GM19240 (cell line): ENCODE measurements around the gene SCFD2.
"Not testable (repeated sequence)": the region's sequence is repeated elsewhere in the genome, so short reads cannot be mapped to it uniquely, and the experiment has no call there.

ENCODE experiments used
- DNase-seq: peaks from one replicate; pipeline ENCODE4 v3.0.0; 2011; ENCODE audit warnings: low spot score; ENCODE audit not compliant: insufficient read length

Gene SCFD2

DNA sequence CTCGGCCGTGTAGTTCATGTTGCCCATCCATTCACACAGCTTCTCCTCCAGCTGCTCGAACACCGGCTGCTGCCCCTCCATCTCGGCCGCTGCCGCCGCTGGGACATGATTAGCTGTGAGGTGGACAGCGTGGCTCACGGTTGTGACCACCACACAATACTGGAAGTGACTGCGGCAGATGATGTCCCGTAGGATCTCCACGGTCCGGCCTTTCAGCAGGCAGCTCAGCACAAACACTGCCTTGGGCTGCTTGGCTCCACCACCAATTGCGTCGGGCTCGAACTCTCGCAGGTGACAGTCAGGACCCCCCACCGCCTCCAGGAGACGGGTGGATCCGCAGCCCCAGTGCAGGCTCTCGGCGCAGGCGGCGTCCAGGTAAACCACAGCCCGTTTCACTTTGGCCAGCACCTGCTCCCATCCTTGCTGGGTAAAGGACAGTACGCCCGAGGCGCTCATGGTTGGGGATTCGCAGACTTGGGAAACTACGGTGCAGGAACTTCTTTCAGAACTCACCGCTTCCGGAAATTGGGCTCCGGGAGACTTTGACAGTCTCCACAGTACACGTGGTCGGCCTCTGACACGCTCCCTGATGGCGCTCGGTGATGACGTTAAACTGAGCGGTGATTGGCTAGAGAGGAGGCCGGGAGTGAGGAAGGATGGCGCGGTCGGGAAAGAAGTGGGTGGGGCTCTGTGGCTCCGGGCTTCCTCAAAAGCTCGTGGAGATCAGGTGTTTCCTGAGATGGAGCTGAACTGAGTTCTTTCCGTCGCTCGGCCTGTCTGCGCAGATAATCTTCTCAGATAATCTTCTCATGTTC, at the start of gene SCFD2:
Gene SCFD2 (minus strand): TSS at position 576 of the 815 bp plus-strand sequence.
- peak; percentile 90 for DNase-seq

DNA sequence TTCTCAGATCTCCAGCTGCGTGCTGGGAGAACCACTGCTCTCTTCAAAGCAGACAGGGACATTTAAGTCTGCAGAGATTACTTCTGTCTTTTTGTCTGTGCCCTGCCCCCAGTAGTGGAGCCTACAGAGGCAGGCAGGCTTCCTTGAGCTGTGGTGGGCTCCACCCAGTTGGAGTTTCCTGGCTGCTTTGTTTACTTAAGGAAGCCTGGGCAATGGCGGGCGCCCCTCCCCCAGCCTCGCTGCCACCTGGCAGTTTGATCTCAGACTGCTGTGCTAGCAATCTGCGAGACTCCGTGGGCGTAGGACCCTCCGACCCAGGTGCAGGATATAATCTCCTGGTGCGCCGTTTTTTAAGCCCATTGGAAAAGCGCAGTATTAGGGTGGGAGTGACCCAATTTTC, 43.6 kb upstream of the SCFD2 start:
- DNase-seq, result not testable (repeated sequence)

DNA sequence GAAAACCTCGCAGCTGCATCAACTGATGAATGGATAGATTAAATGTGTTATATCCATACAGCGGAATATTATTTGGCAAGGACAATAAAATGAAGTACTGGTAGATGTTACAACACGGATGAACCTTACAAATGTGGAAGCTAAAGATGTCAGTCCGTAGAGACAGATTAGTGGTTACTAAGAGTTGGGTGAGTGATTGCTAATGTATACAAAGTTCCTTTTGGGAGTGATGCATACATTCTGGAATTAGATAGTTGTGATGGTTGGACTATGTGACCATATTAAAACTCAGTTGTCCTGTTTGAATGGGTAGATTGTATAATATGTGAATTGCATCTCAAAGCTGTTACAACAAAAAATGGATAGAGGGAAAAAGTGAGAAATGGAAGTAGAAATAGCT, 14.4 kb upstream of the SCFD2 start:
- DNase-seq, result no peak

DNA sequence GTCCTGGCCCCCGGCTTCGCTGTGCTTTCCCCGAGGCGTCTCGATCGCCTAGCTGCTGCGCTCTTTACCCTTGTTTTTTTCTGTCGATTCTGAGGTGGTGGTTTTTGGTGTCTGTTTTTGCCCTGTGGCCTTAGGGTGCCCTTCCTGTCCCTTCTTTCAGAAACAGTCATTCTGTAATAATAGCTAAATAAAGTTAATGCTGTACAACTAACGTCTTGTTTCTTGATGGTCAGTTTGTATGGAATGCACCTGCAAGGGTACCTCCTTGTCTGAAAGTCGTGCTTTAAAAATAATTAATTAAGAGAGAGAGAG, 12.3 kb upstream of the SCFD2 start:
- no peak for DNase-seq

DNA sequence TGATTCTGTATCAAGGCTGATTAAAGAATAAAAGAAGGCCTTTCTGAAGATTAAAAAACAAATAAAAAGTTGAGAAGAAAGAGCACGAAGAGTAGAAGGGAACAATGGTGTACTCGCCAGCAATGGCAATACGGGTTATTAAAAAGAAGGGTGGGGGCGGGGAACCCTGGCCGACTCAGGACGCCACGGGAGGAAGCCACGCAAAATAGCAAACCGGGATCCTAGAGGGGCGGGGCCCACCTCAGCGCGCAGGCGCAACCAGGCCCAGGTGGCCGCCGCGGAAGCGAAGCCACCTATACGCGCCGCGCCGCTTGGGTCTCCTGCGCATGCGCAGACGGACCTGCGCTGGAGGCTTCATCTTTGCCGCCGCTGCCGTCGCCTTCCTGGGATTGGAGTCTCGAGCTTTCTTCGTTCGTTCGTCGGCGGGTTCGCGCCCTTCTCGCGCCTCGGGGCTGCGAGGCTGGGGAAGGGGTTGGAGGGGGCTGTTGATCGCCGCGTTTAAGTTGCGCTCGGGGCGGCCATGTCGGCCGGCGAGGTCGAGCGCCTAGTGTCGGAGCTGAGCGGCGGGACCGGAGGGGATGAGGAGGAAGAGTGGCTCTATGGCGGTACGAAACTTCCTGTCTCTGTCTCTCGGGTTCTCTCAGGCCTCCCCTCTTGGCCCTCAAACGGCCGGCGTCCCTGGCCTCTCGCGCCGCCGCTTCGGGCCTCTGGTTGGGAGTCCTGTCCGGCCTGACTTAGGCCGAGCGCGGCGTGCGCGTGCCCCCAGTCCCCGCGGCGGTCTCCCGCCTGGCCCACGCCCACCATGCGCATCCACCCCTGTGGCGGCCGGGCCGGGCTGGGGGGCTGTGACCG, 11.7 kb upstream of the SCFD2 start, which contains the start of gene FIP1L1:
Gene FIP1L1 (plus strand): TSS at position 323 of the 852 bp plus-strand sequence. CDS start 198 bp downstream, at position 521.
- peak; percentile 76 for DNase-seq

DNA sequence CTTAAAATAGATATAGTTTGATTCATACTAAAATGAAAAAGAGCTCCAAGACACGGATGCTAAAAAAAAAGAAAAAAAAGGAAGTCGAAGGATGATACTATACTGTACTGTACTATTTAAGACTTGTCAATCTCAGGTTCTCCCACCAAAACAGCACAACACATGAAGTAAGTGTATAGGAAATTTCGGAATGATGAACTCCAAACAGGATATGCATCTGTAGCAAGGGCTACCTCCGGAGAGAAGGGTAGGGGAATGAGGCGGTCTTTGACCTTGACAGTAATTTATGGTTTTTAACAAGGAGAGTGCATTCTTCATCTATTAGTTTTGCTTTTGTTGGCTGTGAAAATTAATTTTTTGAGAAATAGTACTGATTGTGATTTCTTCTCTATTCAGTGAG, 11.0 kb upstream of the SCFD2 start:
- DNase-seq, result no peak

DNA sequence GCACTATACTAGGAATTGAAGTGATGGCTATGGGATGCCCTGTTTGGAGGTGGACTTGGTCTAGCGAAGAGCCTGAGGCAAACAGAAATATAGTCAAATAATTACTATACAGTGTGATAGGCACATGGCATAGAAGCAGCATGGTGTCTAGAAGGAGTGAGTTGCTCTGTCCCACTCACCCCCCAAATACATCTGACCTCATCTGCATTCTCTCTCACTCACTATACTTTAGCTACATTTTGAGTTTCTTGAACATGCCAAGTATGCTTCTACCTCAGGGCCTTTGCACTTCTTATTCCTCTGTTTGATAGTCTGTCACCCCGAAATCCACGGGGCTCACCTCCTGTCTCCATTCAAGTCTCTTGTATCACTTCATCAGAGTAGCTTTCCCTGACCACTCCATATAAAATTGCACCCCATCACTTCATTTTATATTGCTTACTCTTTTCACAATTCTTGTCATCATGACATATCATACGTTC, 9.0 kb upstream of the SCFD2 start:
- DNase-seq, result no peak

DNA sequence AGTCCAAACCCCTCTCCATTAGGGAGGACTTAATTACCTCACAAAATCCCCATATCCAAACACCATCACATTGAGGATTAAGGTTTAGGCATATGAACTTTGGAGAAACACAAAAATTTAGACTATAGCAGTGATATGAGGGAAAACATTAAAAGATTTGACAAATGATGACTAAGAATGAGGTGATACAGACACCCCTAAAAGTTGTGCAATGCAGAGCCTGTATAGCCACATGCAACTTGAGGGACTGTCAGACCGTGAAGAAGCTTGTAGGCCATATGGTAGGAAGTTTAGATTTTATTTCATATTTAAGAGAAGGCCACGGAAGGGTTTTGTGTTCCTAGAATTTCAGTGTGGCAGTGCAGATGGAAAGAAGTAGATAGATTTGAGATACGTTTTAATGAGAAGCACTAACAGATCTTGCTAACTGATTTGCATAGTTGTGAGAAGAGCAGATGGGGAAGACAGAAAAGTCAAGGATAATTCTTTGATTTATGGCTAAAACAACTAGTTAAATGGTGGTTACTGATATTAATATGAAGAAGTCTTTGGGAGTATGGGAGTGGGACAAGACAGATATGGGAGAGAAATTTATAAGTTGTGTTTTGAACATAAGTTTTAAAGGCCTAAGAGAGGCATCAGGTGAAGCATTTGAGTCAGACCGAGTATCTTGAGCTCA, 6.1 kb upstream of the SCFD2 start:
- DNase-seq, result no peak

DNA sequence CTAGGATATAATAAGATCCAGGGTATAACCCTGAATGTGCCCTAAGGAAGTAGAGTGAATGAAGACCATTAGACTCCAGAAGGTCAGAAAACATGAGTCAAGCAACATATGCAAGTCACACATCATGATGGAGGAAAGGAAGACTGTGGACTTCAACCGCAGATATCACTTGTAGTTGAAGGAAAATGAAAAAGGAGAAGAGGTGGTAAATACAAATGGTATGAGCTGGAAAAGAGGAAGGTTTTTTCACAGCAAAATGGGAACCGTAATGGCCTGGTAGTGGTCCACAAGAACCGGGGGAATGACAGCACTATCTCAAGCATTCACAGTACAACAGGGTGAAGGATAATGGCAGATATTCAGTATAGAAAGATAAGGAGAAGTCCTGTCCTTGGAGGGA, 5.2 kb upstream of the SCFD2 start:
- no peak for DNase-seq

DNA sequence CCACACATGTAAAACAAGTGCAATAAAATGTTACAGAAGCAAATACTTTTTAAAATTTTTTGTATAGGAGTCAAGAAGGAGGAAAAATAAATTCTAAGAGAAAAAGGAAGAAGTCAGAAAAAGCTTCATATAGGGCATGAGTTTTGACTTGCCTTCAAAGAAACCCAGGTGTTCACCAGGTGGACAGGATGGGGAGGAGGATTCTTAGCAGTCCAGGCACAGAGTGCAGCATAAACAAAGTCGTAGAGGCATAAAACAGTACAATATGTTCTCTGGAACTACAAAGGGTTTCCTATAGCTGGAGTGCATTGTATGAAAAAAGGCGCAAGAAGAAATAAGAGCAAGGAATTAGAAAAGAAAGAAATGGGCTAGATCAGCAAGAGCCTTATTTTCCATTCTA, 1.9 kb upstream of the SCFD2 start:
- DNase-seq, result no peak

DNA sequence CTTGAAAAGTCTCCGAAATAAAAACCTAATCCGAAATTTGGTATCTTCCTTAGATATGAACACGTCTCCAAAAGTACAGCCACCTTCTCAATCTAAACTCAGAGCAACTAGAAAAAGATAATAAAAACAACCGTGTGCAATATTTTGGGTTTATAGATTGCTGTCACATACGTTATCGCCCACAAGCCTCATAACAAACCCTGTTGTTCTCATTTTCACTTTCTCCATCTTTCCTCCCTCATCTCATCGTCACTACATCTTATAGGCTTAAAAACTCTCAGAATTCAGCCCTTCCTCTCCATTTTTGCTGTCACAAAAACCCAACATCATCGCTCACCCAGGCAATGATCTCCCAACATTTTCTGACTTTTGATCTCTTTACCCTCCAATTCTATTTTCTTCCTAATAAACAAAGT, 448 bp upstream of the SCFD2 start:
- no peak for DNase-seq

DNA sequence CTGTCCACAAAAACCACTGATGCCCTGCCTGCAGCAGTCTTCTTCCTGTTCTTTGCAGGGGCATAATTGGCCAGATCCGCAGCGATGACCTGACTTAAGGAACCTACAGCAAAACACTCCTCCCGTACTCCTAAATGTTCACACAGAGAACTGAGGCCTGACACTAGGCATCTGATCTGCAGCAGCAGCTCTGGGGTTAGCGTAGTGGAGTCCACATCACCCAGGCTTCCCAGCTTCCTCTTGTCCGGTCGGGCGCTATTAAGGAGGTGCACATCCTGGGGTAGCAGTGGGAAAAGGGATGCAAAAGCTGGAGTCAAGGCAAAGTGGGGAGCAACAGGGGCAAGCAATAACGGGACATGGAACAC, 758 bp downstream of the SCFD2 start:
- no peak for DNase-seq

DNA sequence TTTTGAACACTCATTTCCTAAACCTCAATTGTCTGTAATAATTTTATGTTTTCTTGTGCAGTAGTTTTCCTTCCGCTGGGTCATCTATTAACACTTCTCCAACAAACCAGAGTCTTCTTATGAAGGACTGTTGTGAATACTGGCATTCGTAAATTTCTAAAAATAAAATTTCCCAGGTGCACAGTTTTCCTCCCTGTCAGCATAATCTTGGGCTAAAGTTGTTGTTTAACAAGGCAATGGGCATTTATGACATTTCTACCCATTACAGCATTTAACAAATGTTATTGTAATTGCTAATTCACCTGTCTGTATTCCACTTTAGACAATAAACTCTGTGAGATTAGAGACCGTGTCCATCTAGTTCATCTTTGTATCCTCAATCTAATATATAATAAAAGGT, 1.2 kb downstream of the SCFD2 start:
- DNase-seq, result no peak

DNA sequence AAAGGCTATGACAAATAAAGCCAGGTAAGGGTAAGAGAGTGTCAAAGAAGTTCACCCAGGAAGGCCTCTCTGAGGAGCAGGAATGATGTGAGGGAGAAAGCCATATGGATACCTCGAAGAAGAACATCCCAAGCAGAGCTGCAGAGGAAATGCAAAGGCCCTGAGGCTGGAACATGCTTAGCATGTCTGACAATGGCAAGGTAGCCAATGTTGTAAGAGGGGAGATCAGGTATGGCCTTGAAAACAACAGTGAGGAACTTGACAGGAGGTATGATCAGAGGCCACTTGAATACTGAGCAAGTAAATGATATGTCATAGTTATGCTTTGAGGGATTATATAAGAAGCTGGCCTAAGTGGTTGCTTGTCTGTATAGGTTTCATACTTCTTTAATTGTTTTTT, 3.8 kb downstream of the SCFD2 start:
- no peak for DNase-seq

DNA sequence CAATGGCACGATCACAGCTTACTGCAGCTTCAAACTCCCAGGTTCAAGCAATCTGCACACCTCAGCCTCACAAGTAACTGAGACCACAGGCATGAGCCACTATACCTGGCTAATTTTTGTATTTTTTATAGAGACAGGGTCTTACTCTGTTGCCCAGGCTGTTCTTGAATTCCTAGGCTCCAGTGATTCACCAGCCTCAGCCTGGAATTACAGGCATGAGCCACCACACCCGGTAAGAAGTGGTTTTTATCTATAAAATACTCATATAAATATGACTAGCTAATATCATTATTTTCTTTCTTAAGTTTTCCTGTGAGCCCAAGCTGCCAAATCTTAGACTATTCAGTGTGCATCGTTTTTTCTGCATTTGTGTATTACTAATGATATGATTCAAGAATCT, 4.4 kb downstream of the SCFD2 start:
- no peak for DNase-seq

DNA sequence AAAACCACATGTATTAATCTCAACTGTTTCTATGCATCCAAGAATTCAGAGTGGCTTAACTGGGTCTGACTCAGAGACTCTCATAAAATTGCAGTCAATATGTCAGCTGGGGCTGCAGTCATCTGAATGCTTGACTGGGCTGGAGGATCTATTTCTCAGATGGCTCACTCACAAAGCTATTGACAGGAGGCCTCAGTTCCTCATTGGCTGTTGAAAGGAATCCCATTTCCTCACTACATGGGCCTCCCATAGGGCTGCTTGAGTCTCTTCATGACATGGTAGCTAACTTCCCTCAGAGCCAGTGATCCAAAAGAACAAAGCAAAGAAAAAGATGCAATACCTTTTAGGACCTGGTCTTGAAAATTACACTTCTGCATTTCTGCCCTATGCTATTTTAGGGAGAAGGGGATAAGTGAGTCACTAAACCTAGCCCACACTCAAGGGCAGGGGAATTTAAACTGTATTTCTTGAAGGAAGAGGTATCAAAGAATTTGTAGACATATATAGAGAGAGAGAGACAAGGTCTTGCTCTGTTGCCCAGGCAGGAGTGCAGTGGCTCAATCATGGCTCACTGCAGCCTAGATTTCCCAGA, 9.8 kb downstream of the SCFD2 start:
- DNase-seq, result no peak

DNA sequence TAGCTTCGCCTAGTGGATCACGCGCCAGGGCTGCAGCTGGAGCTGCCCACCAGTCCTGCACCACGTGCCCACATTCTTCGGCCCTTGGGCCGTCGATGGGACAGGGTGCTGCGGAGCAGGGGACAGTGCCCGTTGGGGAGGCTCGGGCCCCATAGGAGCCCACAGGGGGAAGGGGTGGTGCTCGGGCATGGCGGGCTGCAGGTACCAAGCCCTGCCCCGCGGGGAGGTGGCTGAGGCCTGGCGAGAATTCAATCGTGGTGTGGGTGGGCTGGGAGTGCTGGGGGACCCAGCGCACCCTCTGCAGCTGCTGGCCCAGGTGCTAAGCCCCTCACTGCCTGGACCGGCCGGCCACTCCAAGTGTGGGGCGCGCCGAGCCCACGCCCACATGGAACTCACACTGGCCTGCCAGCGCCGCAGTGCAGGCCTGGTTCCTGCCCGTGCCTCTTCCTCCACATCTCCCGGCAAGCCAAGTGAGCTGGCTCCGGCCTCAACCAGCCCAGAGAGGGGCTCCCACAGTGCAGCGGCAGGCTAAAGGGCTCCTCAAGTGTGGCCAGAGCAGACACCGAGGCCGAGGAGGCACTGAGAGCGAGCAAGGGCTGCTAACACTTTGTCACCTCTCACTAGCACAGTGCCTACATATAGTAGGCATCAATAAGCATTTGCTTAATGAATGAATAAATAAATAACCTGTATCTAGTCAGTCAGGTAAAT, 11.7 kb downstream of the SCFD2 start:
- DNase-seq, result no peak

DNA sequence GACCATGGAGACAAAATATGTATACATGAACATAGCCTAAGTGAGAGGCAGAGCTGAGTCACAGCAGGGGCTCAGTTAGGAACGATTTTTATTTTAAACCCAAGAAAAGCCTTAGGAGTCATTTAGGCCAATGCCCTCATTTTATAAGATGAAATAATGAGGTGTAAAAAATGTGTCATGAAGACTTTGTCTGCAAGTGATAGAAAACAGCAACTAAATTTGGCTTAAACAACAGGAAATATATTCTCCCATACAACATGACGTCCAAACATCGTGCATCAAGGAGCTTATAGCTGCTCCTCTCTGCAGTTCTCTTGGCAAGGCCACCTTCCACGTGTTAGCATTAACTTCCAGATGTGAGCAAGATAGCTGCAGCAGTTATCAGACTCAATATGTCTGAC, 16.8 kb downstream of the SCFD2 start:
- no peak for DNase-seq

DNA sequence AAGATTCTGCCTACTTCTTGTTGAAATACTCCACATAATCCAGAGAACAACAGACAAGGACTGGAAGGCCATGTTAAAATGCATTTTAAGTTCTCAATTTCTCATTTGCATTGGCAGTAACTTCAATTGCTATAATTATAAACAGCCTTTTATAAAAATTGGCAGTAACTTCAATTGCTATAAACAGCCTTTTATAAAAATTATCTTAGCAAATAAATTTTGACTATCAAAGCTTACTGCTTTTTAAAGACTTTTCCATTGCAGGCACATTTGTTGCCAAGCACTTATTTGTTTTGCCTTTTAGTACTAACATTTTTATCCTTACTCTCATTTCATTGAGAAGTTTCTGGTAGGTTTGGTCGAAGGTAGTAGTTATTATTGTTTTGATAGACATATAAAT, 17.8 kb downstream of the SCFD2 start:
- no peak for DNase-seq

DNA sequence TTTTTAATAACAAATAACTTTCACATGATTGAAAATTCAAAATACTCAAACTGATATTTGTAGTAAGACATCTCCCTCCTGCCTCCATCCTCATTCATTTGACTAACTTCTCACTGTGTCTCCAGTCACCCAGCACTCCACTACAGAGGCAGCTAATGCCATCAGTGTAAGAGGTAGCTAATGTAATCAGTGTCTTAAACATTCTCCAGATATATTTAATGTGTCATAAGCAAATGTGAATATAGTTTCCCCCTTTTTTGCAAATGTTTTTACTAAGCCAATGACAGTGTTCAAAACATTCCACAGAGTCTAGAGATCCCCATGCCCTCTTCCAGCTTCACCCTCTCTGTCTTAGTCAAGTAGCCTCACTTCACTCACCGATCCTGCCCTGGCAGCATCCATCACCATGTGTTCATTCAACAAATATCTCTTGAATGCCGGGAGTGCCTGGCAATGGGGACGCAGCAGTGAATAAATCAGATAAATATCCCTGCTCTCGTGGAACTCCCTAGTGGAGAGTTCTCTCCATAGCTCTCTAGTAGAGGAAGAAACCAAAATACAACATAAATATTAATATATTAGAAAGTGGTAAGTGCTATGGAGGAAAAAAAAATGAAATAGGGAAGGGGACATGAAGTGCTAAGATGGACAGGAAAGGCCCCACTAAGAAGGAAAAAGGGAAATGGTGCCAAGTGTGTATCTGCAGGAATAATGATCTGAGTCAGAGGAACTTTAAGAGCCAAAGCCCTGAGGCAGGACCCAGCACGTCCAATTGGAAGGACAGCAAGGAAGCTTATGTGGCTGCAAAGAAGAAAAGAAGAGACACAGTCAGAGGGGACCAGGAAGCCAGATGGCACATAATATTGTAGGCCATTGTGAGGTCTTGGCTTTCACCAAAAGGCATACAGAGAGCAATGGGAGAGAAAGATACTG, 18.7 kb downstream of the SCFD2 start:
- no peak for DNase-seq
